Neuronal stem cell (in vitro differentiated cells): ENCODE results near the gene NGEF.

Source experiments
- DNase-seq: peaks from one replicate; pipeline ENCODE4 v3.0.0-alpha.2; 2013; ENCODE audit warnings: low spot score
- H2AFZ ChIP-seq: one replicate; pipeline ENCODE4 v1.6.1; 2013; ENCODE audit warnings: mild to moderate bottlenecking, low read length, inconsistent platforms
- H2AK5ac ChIP-seq: 2 replicates; pipeline ENCODE4 v1.6.1; 2013; ENCODE audit warnings: low read depth, mild to moderate bottlenecking, inconsistent platforms, low read length, moderate library complexity, mixed read lengths
- H2BK120ac ChIP-seq: 2 replicates; pipeline ENCODE4 v1.6.1; 2013; ENCODE audit warnings: low read depth, mild to moderate bottlenecking, inconsistent platforms, low read length, moderate library complexity, mixed read lengths
- H2BK12ac ChIP-seq: one replicate; pipeline ENCODE4 v1.6.1; 2013; ENCODE audit warnings: low read length, inconsistent platforms
- H2BK15ac ChIP-seq: 2 replicates; pipeline ENCODE4 v1.6.1; 2013; ENCODE audit warnings: mild to moderate bottlenecking, low read length, inconsistent platforms, mixed read lengths
- H2BK5ac ChIP-seq: one replicate; pipeline ENCODE4 v1.6.1; 2013; ENCODE audit warnings: inconsistent platforms, mild to moderate bottlenecking, low read length, moderate library complexity
- H3K14ac ChIP-seq: one replicate; pipeline ENCODE4 v1.6.1; 2013; ENCODE audit warnings: low read length, inconsistent platforms
- H3K18ac ChIP-seq: 2 replicates; pipeline ENCODE4 v1.6.1; 2013; ENCODE audit warnings: low read length, inconsistent platforms
- H3K23ac ChIP-seq: 2 replicates; pipeline ENCODE4 v1.6.1; 2013; ENCODE audit warnings: low read depth, mild to moderate bottlenecking, mixed read lengths, low read length, inconsistent platforms; ENCODE audit not compliant: poor library complexity
- H3K27ac ChIP-seq: replicated peaks from 3 replicates; pipeline ENCODE4 v1.5.1; 2013; ENCODE audit warnings: low read length, inconsistent platforms
- H3K27me3 ChIP-seq, 3 experiments: 2 replicates each; pipeline ENCODE4 v1.6.1; 2013; ENCODE audit warnings: low read length in 3 of 3, mild to moderate bottlenecking in 2 of 3, inconsistent platforms in 1 of 3, low read depth in 1 of 3, mixed read lengths in 1 of 3, moderate library complexity in 1 of 3; ENCODE audit not compliant: control insufficient read depth in 3 of 3, insufficient read depth in 3 of 3
- H3K36me3 ChIP-seq, 2 donors: replicated peaks in 1 of 2; 2 replicates each; pipeline ENCODE4 v1.6.1; 2013; ENCODE audit warnings: low read length in 2 of 2; ENCODE audit not compliant: control insufficient read depth in 2 of 2, insufficient read depth in 2 of 2
- H3K4ac ChIP-seq: 2 replicates; pipeline ENCODE4 v1.6.1; 2013; ENCODE audit warnings: inconsistent platforms, mild to moderate bottlenecking, low read length, moderate library complexity
- H3K4me1 ChIP-seq, 2 donors: 1 replicate in 1 of 2; 2 replicates in 1 of 2; pipeline ENCODE4 v1.6.1; 2013; ENCODE audit warnings: low read length in 2 of 2, low read depth in 1 of 2; ENCODE audit not compliant: control insufficient read depth in 2 of 2, insufficient read depth in 1 of 2
- H3K4me2 ChIP-seq: one replicate; pipeline ENCODE4 v1.6.1; 2013; ENCODE audit warnings: mild to moderate bottlenecking, low read length, inconsistent platforms; ENCODE audit not compliant: insufficient read depth, poor library complexity, severe bottlenecking
- H3K4me3 ChIP-seq, 2 donors: 2 replicates each; pipeline ENCODE4 v1.5.1; 2013; ENCODE audit warnings: low read length in 2 of 2, mild to moderate bottlenecking in 2 of 2, inconsistent platforms in 1 of 2, moderate library complexity in 1 of 2
- H3K79me1 ChIP-seq: one replicate; pipeline ENCODE4 v1.6.1; 2013; ENCODE audit warnings: low read depth, mild to moderate bottlenecking, inconsistent platforms, low read length, moderate library complexity
- H3K9ac ChIP-seq: one replicate; pipeline ENCODE4 v1.6.1; 2013; ENCODE audit warnings: mild to moderate bottlenecking, low read depth, low read length, inconsistent platforms; ENCODE audit not compliant: poor library complexity
- H3K9me3 ChIP-seq, 2 donors: replicated peaks in 1 of 2; 2 replicates each; pipeline versions ENCODE3 to v1.6.1; 2013; ENCODE audit warnings: low read length in 2 of 2, mild to moderate bottlenecking in 2 of 2, inconsistent platforms in 1 of 2, low read depth in 1 of 2, mixed read lengths in 1 of 2, moderate library complexity in 1 of 2; ENCODE audit not compliant: control insufficient read depth in 2 of 2, insufficient read depth in 1 of 2
- H4K8ac ChIP-seq: one replicate; pipeline ENCODE4 v1.6.1; 2013; ENCODE audit warnings: low read depth, mild to moderate bottlenecking, inconsistent platforms, low read length, moderate library complexity
- H4K91ac ChIP-seq: one replicate; pipeline ENCODE4 v1.6.1; 2013; ENCODE audit warnings: low read length, low read depth, mild to moderate bottlenecking, inconsistent platforms; ENCODE audit not compliant: poor library complexity
- WGBS, 2 donors: extraction: QIAGEN DNeasy Blood & Tissue Kit; methylation state at CpG; one replicate each; pipeline ENCODE4 v1.1.7; 2013; ENCODE audit warnings: missing lambda C conversion rate in 2 of 2, mixed read lengths in 1 of 2; ENCODE audit not compliant: insufficient read length in 2 of 2, insufficient replicate concordance in 1 of 2; ENCODE audit errors: extremely low coverage in 2 of 2; 5-methylcytosine and 5-hydroxymethylcytosine counted together

The NGEF gene

GRCh38 chr2:232954691-232955090 lies 58.4 kb downstream of the NGEF start:
- H4K91ac ChIP-seq, result no peak overlapping the region
- no peak overlapping the region for H3K4me2 ChIP-seq
- no peak overlapping the region for H3K23ac ChIP-seq
- no peaks in the 10 kb centered on the region for H3K36me3 ChIP-seq
- H3K9ac ChIP-seq, result no peak overlapping the region
- H3K4me1 ChIP-seq, result peaks cover 0 to 3% of the 10 kb centered on the region in 2 donors
- H3K9me3 ChIP-seq, result no peaks in the 10 kb centered on the region
- H3K4me3 ChIP-seq, result no peak overlapping the region
- H2AK5ac ChIP-seq, result no peak overlapping the region
- no peaks in the 10 kb centered on the region for H3K79me1 ChIP-seq
- no peak overlapping the region for H2BK5ac ChIP-seq
- H3K4ac ChIP-seq, result no peak overlapping the region
- no peak overlapping the region for H2AFZ ChIP-seq
- DNase-seq, result no peak
- H3K18ac ChIP-seq, result no peak overlapping the region
- no peak overlapping the region for H2BK15ac ChIP-seq
- no peak overlapping the region for H2BK120ac ChIP-seq
- no CpG with 5 or more reads among the region's 10 CpGs for WGBS, 2 donors
- no peak overlapping the region for H3K14ac ChIP-seq
- H3K27me3 ChIP-seq, result peaks cover 0 to 18% (median 0%) of the 10 kb centered on the region in 3 experiments
- H4K8ac ChIP-seq, result no peak overlapping the region
- H3K27ac ChIP-seq, result no peak overlapping the region
- no peak overlapping the region for H2BK12ac ChIP-seq

- Histone ChIP-seq H3K4me1 (peaks cover 0 to 3% of the 10 kb centered on the region in 2 donors), H4K91ac (no peak overlapping the region), H3K79me1 (no peaks in the 10 kb centered on the region), H3K18ac (no peak overlapping the region), H2BK5ac (no peak overlapping the region), H3K23ac (no peak overlapping the region), H2AFZ (no peak overlapping the region), H3K9ac (no peak overlapping the region), H2BK120ac (no peak overlapping the region), H2BK15ac (no peak overlapping the region), H3K27ac (no peak overlapping the region), H3K36me3 (no peaks in the 10 kb centered on the region), H3K27me3 (peaks cover 0 to 18% (median 0%) of the 10 kb centered on the region in 3 experiments), H2BK12ac (no peak overlapping the region), H3K14ac (no peak overlapping the region), H3K4me3 (no peak overlapping the region), H3K9me3 (no peaks in the 10 kb centered on the region), H3K4me2 (no peak overlapping the region), H4K8ac (no peak overlapping the region), H3K4ac (no peak overlapping the region), H2AK5ac (no peak overlapping the region)
- no peak for DNase-seq
- WGBS, 2 donors, result no CpG with 5 or more reads among the region's 7 CpGs
These were observed 61.2 kb downstream of the NGEF start for GRCh38 chr2:232951891-232952290.

- Histone ChIP-seq H2BK15ac (no peak overlapping the region), H3K4me1 (peaks cover 0 to 3% of the 10 kb centered on the region in 2 donors), H4K91ac (no peak overlapping the region), H3K23ac (no peak overlapping the region), H3K4me2 (no peak overlapping the region), H3K14ac (no peak overlapping the region), H2BK12ac (no peak overlapping the region), H4K8ac (no peak overlapping the region), H3K27ac (no peak overlapping the region), H3K9me3 (no peaks in the 10 kb centered on the region), H3K36me3 (no peaks in the 10 kb centered on the region), H3K18ac (no peak overlapping the region), H3K79me1 (no peaks in the 10 kb centered on the region), H2BK120ac (no peak overlapping the region), H2AK5ac (no peak overlapping the region), H2BK5ac (no peak overlapping the region), H3K4ac (no peak overlapping the region), H3K27me3 (peaks cover 0 to 22% (median 0%) of the 10 kb centered on the region in 3 experiments), H2AFZ (no peak overlapping the region), H3K4me3 (no peak overlapping the region), H3K9ac (no peak overlapping the region)
- no CpG with 5 or more reads among the region's 11 CpGs for WGBS, 2 donors
- no peak for DNase-seq
These were observed 61.9 kb downstream of the NGEF start for GRCh38 chr2:232951181-232951580.

GRCh38 chr2:232950751-232951150 lies 62.3 kb downstream of the NGEF start:
- H3K4me2 ChIP-seq, result no peak overlapping the region
- H3K9ac ChIP-seq, result no peak overlapping the region
- no CpG with 5 or more reads among the region's 8 CpGs for WGBS, 2 donors
- H3K4me3 ChIP-seq, result no peak overlapping the region
- no peaks in the 10 kb centered on the region for H3K9me3 ChIP-seq
- H2BK120ac ChIP-seq, result no peak overlapping the region
- H3K79me1 ChIP-seq, result no peaks in the 10 kb centered on the region
- no peak for DNase-seq
- H2AFZ ChIP-seq, result no peak overlapping the region
- H4K91ac ChIP-seq, result no peak overlapping the region
- H2BK5ac ChIP-seq, result no peak overlapping the region
- H3K4me1 ChIP-seq, result peaks cover 0 to 3% of the 10 kb centered on the region in 2 donors
- no peak overlapping the region for H3K27ac ChIP-seq
- no peak overlapping the region for H3K4ac ChIP-seq
- H3K18ac ChIP-seq, result no peak overlapping the region
- H2AK5ac ChIP-seq, result no peak overlapping the region
- H3K14ac ChIP-seq, result no peak overlapping the region
- H2BK15ac ChIP-seq, result no peak overlapping the region
- no peaks in the 10 kb centered on the region for H3K36me3 ChIP-seq
- H4K8ac ChIP-seq, result no peak overlapping the region
- peaks cover 0 to 19% (median 0%) of the 10 kb centered on the region in 3 experiments for H3K27me3 ChIP-seq
- H2BK12ac ChIP-seq, result no peak overlapping the region
- no peak overlapping the region for H3K23ac ChIP-seq
